ENCODE measurements around the gene SLC44A5.

SLC44A5 gene

DNA sequence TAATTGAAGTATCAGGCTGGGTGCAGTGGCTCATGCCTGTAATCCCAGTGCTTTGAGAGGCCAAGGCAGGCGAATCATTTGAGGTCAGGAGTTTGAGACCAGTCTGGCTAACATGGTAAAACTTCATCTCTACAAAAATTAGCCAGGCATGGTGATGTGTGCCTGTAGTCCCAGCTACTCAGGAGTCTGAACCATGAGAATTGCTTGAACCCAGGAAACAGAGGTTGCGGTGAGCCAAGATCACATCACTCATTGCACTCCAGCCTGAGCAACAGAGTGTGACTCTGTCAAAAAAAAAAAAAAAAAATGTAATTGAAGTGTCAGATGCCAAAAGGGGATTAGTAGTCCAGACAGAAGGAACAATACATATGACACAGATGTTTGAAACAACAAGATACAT, 56.7 kb downstream of the SLC44A5 start:
- Histone ChIP-seq H3K4me3 (no peak overlapping the region), H3K27me3 (no peaks in the 10 kb centered on the region), H3K4me2 (no peak overlapping the region), H3K9me3 (no peaks in the 10 kb centered on the region), H3K27ac (no peak overlapping the region), H3K36me3 (no peaks in the 10 kb centered on the region), H4K20me1 (no peaks in the 10 kb centered on the region), H3K4me1 (no peaks in the 10 kb centered on the region), H3K9ac (no peak overlapping the region)
- TF ChIP-seq Cebpa-rat (IDR thresholded peaks at IDR 0.05), result no peak

DNA sequence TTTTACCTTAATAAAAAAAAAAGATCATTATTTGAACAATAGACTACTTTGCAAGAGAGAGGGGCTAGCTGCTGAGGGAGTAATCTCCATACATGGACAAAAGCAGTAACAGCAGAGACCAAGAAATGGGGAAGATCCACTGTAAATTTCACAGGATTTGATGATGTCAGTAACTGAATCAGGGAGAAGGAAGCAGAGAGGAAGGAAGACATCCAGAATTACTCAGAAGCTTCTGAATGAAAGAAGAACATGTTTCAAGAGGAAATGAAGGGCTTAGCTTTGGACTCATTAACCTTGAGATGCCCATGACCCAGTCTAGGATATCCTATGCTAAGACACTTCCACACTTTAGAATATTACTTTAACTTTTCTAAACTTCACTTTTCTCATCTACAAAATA, 60.4 kb downstream of the SLC44A5 start:
- no peaks in the 10 kb centered on the region for H3K27me3 ChIP-seq
- no peaks in the 10 kb centered on the region for H3K36me3 ChIP-seq
- no peak for TF ChIP-seq Cebpa-rat (IDR thresholded peaks at IDR 0.05)
- no peak overlapping the region for H3K4me3 ChIP-seq
- no peaks in the 10 kb centered on the region for H3K4me1 ChIP-seq
- H3K27ac ChIP-seq, result no peak overlapping the region
- no peaks in the 10 kb centered on the region for H3K9me3 ChIP-seq
- H3K4me2 ChIP-seq, result no peak overlapping the region
- no peaks in the 10 kb centered on the region for H4K20me1 ChIP-seq
- H3K9ac ChIP-seq, result no peak overlapping the region

GRCh38 chr1:75548721-75549480, 62.0 kb downstream of the SLC44A5 start:
- Histone ChIP-seq H3K4me3 (no peak overlapping the region), H3K36me3 (no peaks in the 10 kb centered on the region), H3K9ac (no peak overlapping the region), H3K4me1 (no peaks in the 10 kb centered on the region), H3K9me3 (no peaks in the 10 kb centered on the region), H3K4me2 (no peak overlapping the region), H3K27me3 (no peaks in the 10 kb centered on the region), H3K27ac (no peak overlapping the region), H4K20me1 (no peaks in the 10 kb centered on the region)
- TF ChIP-seq Cebpa-rat (IDR thresholded peaks at IDR 0.05), result no peak

DNA sequence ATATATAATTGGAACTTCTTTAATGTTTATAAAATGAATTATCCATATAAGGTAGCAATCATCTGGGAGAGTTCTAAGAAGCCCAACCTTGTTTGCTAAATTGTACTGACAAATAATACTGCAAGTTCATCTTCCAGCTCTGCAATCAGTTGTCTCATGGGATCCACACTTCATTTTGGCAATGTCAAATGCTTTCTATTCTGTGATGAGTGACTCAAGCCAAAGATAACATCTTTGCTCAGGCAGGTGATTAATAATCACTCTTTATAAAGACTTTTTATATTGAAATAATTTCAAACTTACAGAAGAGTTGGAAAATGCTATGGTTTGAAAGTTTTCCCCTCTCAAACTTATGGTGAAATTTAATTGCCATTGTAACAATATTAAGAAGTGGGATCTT, 67.2 kb downstream of the SLC44A5 start:
- Histone ChIP-seq H3K9ac (no peak overlapping the region), H3K9me3 (no peaks in the 10 kb centered on the region), H3K4me3 (no peak overlapping the region), H3K36me3 (no peaks in the 10 kb centered on the region), H3K27ac (no peak overlapping the region), H3K4me1 (no peaks in the 10 kb centered on the region), H4K20me1 (no peaks in the 10 kb centered on the region), H3K27me3 (no peaks in the 10 kb centered on the region), H3K4me2 (no peak overlapping the region)
- no peak for TF ChIP-seq Cebpa-rat (IDR thresholded peaks at IDR 0.05)

- H3K36me3 ChIP-seq, result no peaks in the 10 kb centered on the region
- no peak overlapping the region for H3K27ac ChIP-seq
- TF ChIP-seq Cebpa-rat (IDR thresholded peaks at IDR 0.05), result no peak
- no peak overlapping the region for H3K9ac ChIP-seq
- no peak overlapping the region for H3K4me3 ChIP-seq
- H3K4me1 ChIP-seq, result no peaks in the 10 kb centered on the region
- no peak overlapping the region for H3K4me2 ChIP-seq
- no peaks in the 10 kb centered on the region for H3K9me3 ChIP-seq
- H3K27me3 ChIP-seq, result no peaks in the 10 kb centered on the region
- no peaks in the 10 kb centered on the region for H4K20me1 ChIP-seq
Measured at GRCh38 chr1:75542818-75543570, 67.9 kb downstream of the SLC44A5 start.

DNA sequence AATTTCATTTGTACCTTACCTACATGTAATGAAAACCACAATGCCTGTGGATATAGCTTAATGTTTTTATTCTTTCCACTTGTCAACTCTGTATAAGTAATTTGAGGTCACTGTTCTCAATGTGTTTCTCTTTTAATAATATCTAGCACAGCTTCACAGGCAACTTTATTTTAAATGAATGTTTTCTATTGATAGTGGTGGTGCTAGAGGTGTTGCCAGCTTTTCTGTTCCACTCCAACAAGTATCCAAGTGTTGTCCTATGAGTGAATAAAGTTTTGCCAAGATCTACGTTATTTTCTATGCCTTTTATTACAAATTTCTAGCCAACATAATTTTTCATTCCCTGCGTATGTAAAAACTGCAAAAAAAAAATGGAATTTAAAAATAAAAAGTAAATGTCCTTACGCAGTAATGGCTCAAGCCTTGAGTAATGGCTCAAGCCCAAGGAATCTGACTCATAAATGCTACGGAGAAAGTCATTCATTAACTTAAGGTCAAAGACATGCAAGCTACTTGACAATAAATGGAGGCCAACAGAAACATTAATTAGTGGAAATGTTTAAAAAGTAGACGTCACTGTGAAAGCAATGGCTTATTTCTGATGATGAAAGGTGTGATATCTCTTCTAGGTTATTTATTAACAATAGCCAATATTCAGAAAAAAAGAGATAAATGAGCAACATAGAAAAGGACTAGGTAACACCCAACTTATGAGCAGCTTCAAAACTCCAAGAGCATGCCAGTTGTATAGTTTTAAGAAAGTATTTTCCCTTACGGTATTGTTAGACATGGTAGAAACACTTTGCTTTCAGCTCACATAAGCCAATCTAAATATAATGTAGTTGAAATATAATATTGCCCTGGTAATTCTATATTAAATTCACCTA, 71.4 kb downstream of the SLC44A5 start:
- Histone ChIP-seq H3K4me3 (no peak overlapping the region), H3K9me3 (no peaks in the 10 kb centered on the region), H3K9ac (no peak overlapping the region), H3K27me3 (no peaks in the 10 kb centered on the region), H4K20me1 (no peaks in the 10 kb centered on the region), H3K4me2 (no peak overlapping the region), H3K4me1 (no peaks in the 10 kb centered on the region), H3K27ac (no peak overlapping the region), H3K36me3 (no peaks in the 10 kb centered on the region)
- no peak for TF ChIP-seq Cebpa-rat (IDR thresholded peaks at IDR 0.05)

DNA sequence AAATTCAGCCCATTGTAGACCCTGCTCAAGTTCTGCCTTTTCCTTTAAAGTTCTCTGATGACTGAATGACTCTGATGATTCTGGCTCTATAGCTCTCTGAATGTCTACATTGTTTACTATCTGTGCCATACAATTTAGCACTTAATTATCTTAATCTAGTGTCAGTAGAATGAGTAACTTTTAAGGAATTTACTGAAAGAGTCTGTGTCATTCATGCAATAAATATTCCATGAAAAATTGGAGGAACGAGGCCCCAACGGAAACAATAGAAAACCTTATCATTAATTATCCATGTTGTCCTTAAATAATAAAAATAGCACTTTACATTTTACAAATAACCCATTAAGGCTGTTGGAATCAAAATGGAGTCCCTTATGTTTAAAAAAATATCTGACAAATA, 77.8 kb downstream of the SLC44A5 start:
- no peaks in the 10 kb centered on the region for H3K36me3 ChIP-seq
- H3K4me1 ChIP-seq, result no peaks in the 10 kb centered on the region
- no peak overlapping the region for H3K4me3 ChIP-seq
- no peak overlapping the region for H3K9ac ChIP-seq
- H3K9me3 ChIP-seq, result no peaks in the 10 kb centered on the region
- no peaks in the 10 kb centered on the region for H4K20me1 ChIP-seq
- TF ChIP-seq Cebpa-rat (IDR thresholded peaks at IDR 0.05), result no peak
- no peak overlapping the region for H3K4me2 ChIP-seq
- H3K27me3 ChIP-seq, result no peaks in the 10 kb centered on the region
- no peak overlapping the region for H3K27ac ChIP-seq

- H3K4me1 ChIP-seq, result no peaks in the 10 kb centered on the region
- H3K27ac ChIP-seq, result no peak overlapping the region
- no peak overlapping the region for H3K4me3 ChIP-seq
- no peaks in the 10 kb centered on the region for H3K27me3 ChIP-seq
- no peaks in the 10 kb centered on the region for H4K20me1 ChIP-seq
- no peak overlapping the region for H3K9ac ChIP-seq
- H3K36me3 ChIP-seq, result no peaks in the 10 kb centered on the region
- no peak overlapping the region for H3K4me2 ChIP-seq
- no peaks in the 10 kb centered on the region for H3K9me3 ChIP-seq
- no peak for TF ChIP-seq Cebpa-rat (IDR thresholded peaks at IDR 0.05)
Measured at GRCh38 chr1:75531570-75531969, 79.3 kb downstream of the SLC44A5 start.

DNA sequence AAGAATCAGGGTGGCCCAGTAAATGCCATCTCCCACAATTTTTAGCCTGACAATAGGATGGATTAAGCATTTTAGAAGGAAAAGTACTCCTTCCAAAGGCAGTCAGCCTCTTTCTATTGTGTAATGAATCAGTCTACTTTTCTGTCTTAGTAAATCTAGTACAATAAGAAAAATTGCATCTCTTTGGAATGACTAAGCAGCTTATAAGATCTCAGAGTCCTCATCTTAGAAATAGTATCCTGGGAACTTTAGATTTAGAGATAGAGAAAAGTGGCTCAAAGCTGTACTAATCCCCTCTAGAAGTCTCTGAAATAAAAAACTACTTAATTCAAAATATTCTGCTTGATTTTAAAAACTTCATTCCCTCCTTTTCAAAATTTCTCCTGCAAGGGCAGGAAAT, 81.4 kb downstream of the SLC44A5 start:
- no peak for TF ChIP-seq Cebpa-rat (IDR thresholded peaks at IDR 0.05)
- Histone ChIP-seq H3K27me3 (no peaks in the 10 kb centered on the region), H3K9ac (no peak overlapping the region), H3K4me1 (no peaks in the 10 kb centered on the region), H3K4me3 (no peak overlapping the region), H3K36me3 (no peaks in the 10 kb centered on the region), H4K20me1 (no peaks in the 10 kb centered on the region), H3K9me3 (no peaks in the 10 kb centered on the region), H3K4me2 (no peak overlapping the region), H3K27ac (no peak overlapping the region)

- Histone ChIP-seq H3K4me1 (no peaks in the 10 kb centered on the region), H3K27ac (no peak overlapping the region), H3K9me3 (no peaks in the 10 kb centered on the region), H3K4me2 (no peak overlapping the region), H3K4me3 (no peak overlapping the region), H3K9ac (no peak overlapping the region), H3K36me3 (no peaks in the 10 kb centered on the region), H3K27me3 (no peaks in the 10 kb centered on the region), H4K20me1 (no peaks in the 10 kb centered on the region)
- no peak for TF ChIP-seq Cebpa-rat (IDR thresholded peaks at IDR 0.05)
Measured at GRCh38 chr1:75528001-75528400, 82.9 kb downstream of the SLC44A5 start.
